ENCODE measurements around the gene GNB1. TPM values are rescaled to one million over a fixed set of nuclear protein-coding genes. Genes with fewer than 3 reads are reported as not detected.

Gene GNB1
- total RNA-seq, 4 donors from 2014 or later: 54.3 to 102 (median 74.7) TPM

- no peak overlapping the region for H3K27ac ChIP-seq
- 89 to 95% methylated on average over 12 of the region's 12 CpGs for WGBS, 2 donors
- no peak for DNase-seq
- H3K27me3 ChIP-seq: peaks cover 0 to 5% (median 0%) of the 10 kb centered on the region in 4 donors
- H3K9me3 ChIP-seq: no peaks in the 10 kb centered on the region
- no peaks in the 10 kb centered on the region for H3K36me3 ChIP-seq
- peaks cover 3 to 25% (median 15%) of the 10 kb centered on the region in 3 donors for H3K4me1 ChIP-seq
- intact Hi-C loops (cut with DNase I): loop anchor here (10.0 kb wide), 1 partner anchor 148 kb away; no protein-coding TSS in a partner anchor
- H3K4me3 ChIP-seq: no peak overlapping the region
- no peak for TF ChIP-seq POLR2A (IDR thresholded peaks at IDR 0.05)
- TF ChIP-seq CTCF (IDR thresholded peaks at IDR 0.05): no peak
These were observed 12.3 kb upstream of the GNB1 start for GRCh38 chr1:1903224-1903623.

- intact Hi-C loops (cut with DNase I): loop anchor here (10.0 kb wide), 1 partner anchor 147 kb away; no protein-coding TSS in a partner anchor
- TF ChIP-seq POLR2A (IDR thresholded peaks at IDR 0.05) (no peak), CTCF (IDR thresholded peaks at IDR 0.05) (no peak)
- no peak for DNase-seq
- H3K36me3 ChIP-seq: no peaks in the 10 kb centered on the region
- no peak overlapping the region for H3K4me3 ChIP-seq
- no peaks in the 10 kb centered on the region for H3K9me3 ChIP-seq
- H3K27me3 ChIP-seq: peaks cover 0 to 5% (median 0%) of the 10 kb centered on the region in 4 donors
- no peak overlapping the region for H3K27ac ChIP-seq
- H3K4me1 ChIP-seq: peaks cover 0 to 18% (median under 1%) of the 10 kb centered on the region in 3 donors
- 55% methylated on average over 7 of the region's 13 CpGs; no CpG with 5 or more reads in 1 of the 2 donors for WGBS, 2 donors
These were observed 10.9 kb upstream of the GNB1 start for GRCh38 chr1:1901641-1902294.

- TF ChIP-seq CTCF (IDR thresholded peaks at IDR 0.05) (no peak), POLR2A (IDR thresholded peaks at IDR 0.05) (no peak)
- Histone ChIP-seq H3K4me3 (no peak overlapping the region), H3K36me3 (no peaks in the 10 kb centered on the region), H3K27ac (no peak overlapping the region), H3K27me3 (peaks cover 0 to 11% (median 0%) of the 10 kb centered on the region in 4 donors), H3K9me3 (no peaks in the 10 kb centered on the region), H3K4me1 (peaks cover 0 to 12% (median 0%) of the 10 kb centered on the region in 3 donors)
- DNase-seq: no peak
- intact Hi-C loops (cut with DNase I): loop anchor here (10.0 kb wide), 1 partner anchor 146 kb away; no protein-coding TSS in a partner anchor
- WGBS, 2 donors: 72 to 87% methylated on average over 5 to 9 of the region's 14 CpGs
These were observed 10.2 kb upstream of the GNB1 start for GRCh38 chr1:1900883-1901640.

GRCh38 chr1:1899967-1900327 lies 9.1 kb upstream of the GNB1 start:
- Histone ChIP-seq H3K27ac (no peak overlapping the region), H3K9me3 (no peaks in the 10 kb centered on the region), H3K4me1 (peaks cover 1 to 14% (median 3%) of the 10 kb centered on the region in 3 donors), H3K36me3 (no peaks in the 10 kb centered on the region), H3K27me3 (peaks cover 0 to 21% (median 0%) of the 10 kb centered on the region in 4 donors), H3K4me3 (no peak overlapping the region)
- DNase-seq: no peak
- intact Hi-C loops (cut with DNase I): loop anchor here (10.0 kb wide), 2 partner anchors 55 to 145 kb away; no protein-coding TSS in a partner anchor
- no peak for TF ChIP-seq CTCF (IDR thresholded peaks at IDR 0.05)
- TF ChIP-seq POLR2A (IDR thresholded peaks at IDR 0.05): no peak
- WGBS, 2 donors: 82 to 88% methylated on average over 8 to 9 of the region's 9 CpGs
